Tibial nerve (tissue), 3 donors: Measurements from ENCODE around the gene USP5.

ENCODE experiments used
- EP300 ChIP-seq, 2 donors: sonication (generic); formaldehyde crosslinking; IDR thresholded peaks; one replicate each; pipeline ENCODE4 v1.6.1; 2017; ENCODE audit warnings: antibody characterized with exemption in 2 of 2, mild to moderate bottlenecking in 1 of 2
- POLR2A ChIP-seq, 2 donors: fragments of 450-650 bp; IDR thresholded peaks; one replicate each; pipeline ENCODE4 v1.6.1; 2017; ENCODE audit warnings: antibody characterized with exemption in 2 of 2, mild to moderate bottlenecking in 2 of 2, moderate library complexity in 2 of 2

GRCh38 chr12:6816598-6816997 lies 35.4 kb upstream of the USP5 start:
- TF ChIP-seq EP300 (IDR thresholded peaks at IDR 0.05) (no peak), POLR2A (IDR thresholded peaks at IDR 0.05) (no peak)
